HCT116 (cell line): Measurements from ENCODE around the gene NBEAL2. TPM values are rescaled to one million over a fixed set of nuclear protein-coding genes. Genes with fewer than 3 reads are reported as not detected.

Experiments used
- ATAC-seq: fragments of 200-7000 bp; cut with Tn5 transposase; 2 replicates; pipeline ENCODE4 v1.9.1; 2020; ENCODE audit warnings: mild to moderate bottlenecking, moderate library complexity
- BruUV-seq: library from RNA; stranded (reverse); fragments of 400-500 nt; replicated peaks from 2 replicates; lab custom pipeline; 2021; lab: Mats Ljungman, UMichigan
- CTCF ChIA-PET: fragments of 300-600 bp; sonication (Branson Sonifier 250); formaldehyde crosslinking; loops from one replicate; lab custom pipeline; 2021; ENCODE audit warnings: antibody characterized with exemption; lab: Charles Lee
- POLR2A ChIA-PET: fragments of 300-600, 350-600 bp; sonication (Branson Sonifier 250); formaldehyde crosslinking; loops from one replicate; lab custom pipeline; 2021; ENCODE audit warnings: antibody characterized with exemption; lab: Charles Lee
- RAD21 ChIA-PET, 2 experiments: fragments of 300-600 bp; sonication (Branson Sonifier 250); formaldehyde crosslinking; loops; one replicate each; lab custom pipeline; 2023; ENCODE audit warnings: low total read pairs in 2 of 2; ENCODE audit not compliant: uncharacterized antibody in 2 of 2, unreplicated experiment in 2 of 2, low non-redundant PET in 1 of 2; lab: Charles Lee
- DNase-seq: peaks from one replicate; pipeline ENCODE4 v3.0.0-alpha.2; 2010; ENCODE audit warnings: low read depth, low spot score
- H2AFZ ChIP-seq: fragments of 200-600 bp; shearing (Covaris generic), sonication (generic); 2 replicates; pipeline ENCODE4 v1.6.1; 2017; ENCODE audit warnings: low read depth, mixed run types, mixed read lengths, antibody characterized with exemption, low read length; ENCODE audit not compliant: poor library complexity, severe bottlenecking
- H3K27ac ChIP-seq: 2 replicates; pipeline ENCODE4 v1.5.1; 2012; ENCODE audit warnings: low read depth, low read length
- H3K27me3 ChIP-seq: fragments of 200-600 bp; sonication (generic); 2 replicates; pipeline ENCODE4 v1.6.1; 2016; ENCODE audit warnings: mixed run types, low read length, mixed read lengths; ENCODE audit not compliant: insufficient read depth
- H3K36me3 ChIP-seq, 2 experiments: fragments of 200-500 bp in 1 of 2; fragments of 200-600 bp in 1 of 2; sonication (Bioruptor generic) in 1 of 2; sonication (generic) in 1 of 2; 2 replicates each; pipeline versions ENCODE4 v1.5.1 to v1.6.1; 2014 to 2016; ENCODE audit warnings: low read length in 2 of 2, inconsistent platforms in 1 of 2, mixed read lengths in 1 of 2, mixed run types in 1 of 2; ENCODE audit not compliant: insufficient read depth in 2 of 2, control insufficient read depth in 1 of 2
- H3K4me1 ChIP-seq, 2 experiments: fragments of 200-600 bp in 1 of 2; sonication (generic) in 1 of 2; 2 replicates each; pipeline versions ENCODE4 v1.5.1 to v1.6.1; 2012 to 2017; ENCODE audit warnings: low read length in 2 of 2, inconsistent platforms in 1 of 2, mild to moderate bottlenecking in 1 of 2, mixed read lengths in 1 of 2, mixed run types in 1 of 2, moderate library complexity in 1 of 2; ENCODE audit not compliant: insufficient read depth in 2 of 2, control insufficient read depth in 1 of 2
- H3K4me2 ChIP-seq: fragments of 200-600 bp; sonication (generic); 2 replicates; pipeline ENCODE4 v1.6.1; 2017; ENCODE audit warnings: mixed run types, low read length, mixed read lengths
- H3K4me3 ChIP-seq, 2 experiments: fragments of 200-600 bp in 1 of 2; sonication (generic) in 1 of 2; replicated peaks in 1 of 2; 2 replicates each; pipeline ENCODE4 v1.5.1; 2011 to 2016; ENCODE audit warnings: low read length in 2 of 2, control low read depth in 1 of 2, low read depth in 1 of 2, mild to moderate bottlenecking in 1 of 2, mixed read lengths in 1 of 2, mixed run types in 1 of 2
- H3K79me2 ChIP-seq: fragments of 200-600 bp; sonication (generic); 2 replicates; pipeline ENCODE4 v1.6.1; 2017; ENCODE audit warnings: mild to moderate bottlenecking, mixed run types, low read length, moderate library complexity, mixed read lengths; ENCODE audit not compliant: insufficient read depth
- H3K9ac ChIP-seq: fragments of 200-600 bp; sonication (generic); 2 replicates; pipeline ENCODE4 v1.6.1; 2016; ENCODE audit warnings: low read length, mixed read lengths
- H3K9me2 ChIP-seq: fragments of 200-600 bp; sonication (generic), shearing (Covaris generic); 2 replicates; pipeline ENCODE4 v1.6.1; 2017; ENCODE audit warnings: mixed run types, mild to moderate bottlenecking, moderate library complexity; ENCODE audit not compliant: insufficient read depth
- H3K9me3 ChIP-seq, 2 experiments: fragments of 200-500 bp in 1 of 2; fragments of 200-600 bp in 1 of 2; sonication (Bioruptor generic) in 1 of 2; sonication (generic) in 1 of 2; 2 replicates each; pipeline ENCODE4 v1.6.1; 2014 to 2017; ENCODE audit warnings: low read length in 2 of 2, mixed read lengths in 2 of 2, inconsistent platforms in 1 of 2, low read depth in 1 of 2, mild to moderate bottlenecking in 1 of 2, mixed run types in 1 of 2, moderate library complexity in 1 of 2; ENCODE audit not compliant: control insufficient read depth in 1 of 2, insufficient read depth in 1 of 2
- H4K20me1 ChIP-seq: fragments of 200-600 bp; sonication (generic), shearing (Covaris generic); 2 replicates; pipeline ENCODE4 v1.6.1; 2017; ENCODE audit warnings: mixed run types, mild to moderate bottlenecking, moderate library complexity; ENCODE audit not compliant: insufficient read depth
- ATF3 ChIP-seq: IDR thresholded peaks from 2 replicates; pipeline ENCODE4 v1.6.1; 2012
- CBX3 ChIP-seq: IDR thresholded peaks from 2 replicates; pipeline ENCODE4 v1.6.1; 2012; ENCODE audit warnings: low read depth
- CEBPB ChIP-seq: IDR thresholded peaks from 2 replicates; pipeline ENCODE4 v1.6.1; 2012; ENCODE audit warnings: low read depth
- EGR1 ChIP-seq: IDR thresholded peaks from 2 replicates; pipeline ENCODE4 v1.6.1; 2012; ENCODE audit warnings: low read depth
- ELF1 ChIP-seq: IDR thresholded peaks from 2 replicates; pipeline ENCODE4 v1.6.1; 2012; ENCODE audit warnings: low read depth, borderline replicate concordance
- EZH2phosphoT487 ChIP-seq: fragments of 200-600 bp; IDR thresholded peaks from 2 replicates; pipeline ENCODE4 v1.6.1; 2018; ENCODE audit warnings: antibody characterized with exemption, borderline replicate concordance
- FOSL1 ChIP-seq: IDR thresholded peaks from 2 replicates; pipeline ENCODE4 v1.6.1; 2012; ENCODE audit warnings: low read depth
- JUND ChIP-seq: IDR thresholded peaks from 2 replicates; pipeline ENCODE4 v1.6.1; 2012
- POLR2AphosphoS5 ChIP-seq: IDR thresholded peaks from 2 replicates; pipeline ENCODE4 v1.6.1; 2011; ENCODE audit warnings: mild to moderate bottlenecking, low read depth, low read length, moderate library complexity
- REST ChIP-seq: IDR thresholded peaks from 2 replicates; pipeline ENCODE4 v1.6.1; 2012; ENCODE audit warnings: low read depth
- SIN3A ChIP-seq: IDR thresholded peaks from 2 replicates; pipeline ENCODE4 v1.6.1; 2012; ENCODE audit warnings: low read depth
- SP1 ChIP-seq: IDR thresholded peaks from 2 replicates; pipeline ENCODE4 v1.6.1; 2012; ENCODE audit warnings: low read depth
- TCF7L2 ChIP-seq: IDR thresholded peaks from 2 replicates; pipeline ENCODE4 v1.7.0; 2011; ENCODE audit warnings: borderline replicate concordance, inconsistent platforms; ENCODE audit not compliant: insufficient read depth, insufficient read length; ENCODE audit errors: extremely low read depth
- YY1 ChIP-seq: IDR thresholded peaks from 2 replicates; pipeline ENCODE4 v1.6.1; 2011; ENCODE audit warnings: low read length, low read depth, moderate library complexity, mild to moderate bottlenecking; ENCODE audit not compliant: insufficient replicate concordance; ENCODE audit errors: extremely low read depth
- ZBTB33 ChIP-seq: IDR thresholded peaks from 2 replicates; pipeline ENCODE4 v1.6.1; 2011; ENCODE audit warnings: mild to moderate bottlenecking, low read length, moderate library complexity; ENCODE audit not compliant: insufficient replicate concordance; ENCODE audit errors: extremely low read depth
- ZFX ChIP-seq: fragments of 450-650 bp; IDR thresholded peaks from 2 replicates; pipeline ENCODE4 v1.6.1; 2017
- ZNF274 ChIP-seq: fragments of 200-500 bp; sonication (Bioruptor generic); IDR thresholded peaks from 2 replicates; pipeline ENCODE4 v1.6.1; 2014; ENCODE audit warnings: mild to moderate bottlenecking, low read depth, low read length, inconsistent platforms
- intact Hi-C: fragments of 100-400 bp; cut with micrococcal nuclease; formaldehyde crosslinking; loops from 2 replicates; pipeline ENCODE4 v1.10.0; 2022
- total RNA-seq: library from RNA; stranded (reverse); gene quantifications from one replicate; pipeline ENCODE4 v1.2.1, GENCODE V29; 2021; ENCODE audit not compliant: unreplicated experiment

NBEAL2 gene
- total RNA-seq, 1 experiment from 2014 or later: 72.9 TPM

- DNase-seq: no peak
Measured at GRCh38 chr3:46987319-46987742, 7.9 kb downstream of the NBEAL2 start.

More at GRCh38 chr3:46987319-46987742, 7.9 kb downstream of the NBEAL2 start:
- TF ChIP-seq EZH2phosphoT487 (no peak), REST (no peak), CEBPB (no peak), POLR2AphosphoS5 (no peak), ATF3 (no peak), TCF7L2 (no peak), ELF1 (no peak), YY1 (no peak), ZNF274 (no peak), EGR1 (no peak), ZBTB33 (no peak), JUND (no peak), CBX3 (no peak), SIN3A (no peak), SP1 (no peak), ZFX (no peak), FOSL1 (no peak)
- POLR2A ChIA-PET: interaction anchor here (0.7 kb wide), 1 partner anchor 9 kb away, joined by 3 read pairs; no protein-coding TSS in a partner anchor
- Histone ChIP-seq H4K20me1 (no peaks in the 10 kb centered on the region), H2AFZ (no peak overlapping the region), H3K36me3 (peaks cover 0 to 3% of the 10 kb centered on the region in 2 experiments; a peak in 2 of 4 replicates), H3K27me3 (no peaks in the 10 kb centered on the region), H3K79me2 (peaks cover 35% of the 10 kb centered on the region), H3K9me3 (no peaks in the 10 kb centered on the region), H3K9ac (no peak overlapping the region), H3K4me3 (no peak overlapping the region), H3K4me1 (peaks cover 2 to 18% of the 10 kb centered on the region in 2 experiments; a peak in 2 of 4 replicates), H3K4me2 (no peak overlapping the region), H3K9me2 (no peaks in the 10 kb centered on the region), H3K27ac (no peak overlapping the region; the same call in 1 of the 2 replicates)
- no TSS peak for BruUV-seq
- RAD21 ChIA-PET: no interaction called here
- peak; percentile 21 for ATAC-seq
- CTCF ChIA-PET: no interaction called here
- intact Hi-C loops: no loop called here
